Neuron (in vitro differentiated cells): Measurements from ENCODE around the gene HNRNPA1.
"Not testable (repeated sequence)": the region's sequence is repeated elsewhere in the genome, so short reads cannot be mapped to it uniquely, and the experiment has no call there.

ENCODE experiments used
- H2AFZ ChIP-seq: one replicate; pipeline ENCODE4 v1.6.1; 2013; ENCODE audit warnings: low read depth, mild to moderate bottlenecking, inconsistent platforms, low read length, moderate library complexity
- H3K27me3 ChIP-seq: one replicate; pipeline ENCODE4 v1.6.1; 2013; ENCODE audit warnings: low read length; ENCODE audit not compliant: insufficient read depth
- H3K36me3 ChIP-seq: one replicate; pipeline ENCODE4 v1.6.1; 2013; ENCODE audit warnings: low read length; ENCODE audit not compliant: insufficient read depth
- H3K4me1 ChIP-seq: one replicate; pipeline ENCODE4 v1.6.1; 2013; ENCODE audit warnings: low read length; ENCODE audit not compliant: insufficient read depth
- H3K4me3 ChIP-seq: 2 replicates; pipeline ENCODE4 v1.5.1; 2013; ENCODE audit warnings: mild to moderate bottlenecking, low read length, moderate library complexity
- H3K9me3 ChIP-seq: one replicate; pipeline ENCODE4 v1.6.1; 2013; ENCODE audit warnings: low read length

Gene HNRNPA1

GRCh38 chr12:54280468-54281260 is at the start of gene HNRNPA1:
Gene HNRNPA1 (plus strand): TSS chr12:54280726. CDS start chr12:54280808, 82 bp downstream.
- no peaks in the 10 kb centered on the region for H3K9me3 ChIP-seq
- no peaks in the 10 kb centered on the region for H3K27me3 ChIP-seq
- H3K36me3 ChIP-seq: peaks cover 45% of the 10 kb centered on the region
- no peak within 1 kb of the TSS for H2AFZ ChIP-seq
- H3K4me3 ChIP-seq: peak within 1 kb of the TSS; percentile 67
- H3K4me1 ChIP-seq: peaks cover 34% of the 10 kb centered on the region

- not testable (repeated sequence) for H3K9me3 ChIP-seq, H3K4me1 ChIP-seq, H3K27me3 ChIP-seq, H3K4me3 ChIP-seq, H2AFZ ChIP-seq
- peaks cover 22% of the 10 kb centered on the region for H3K36me3 ChIP-seq
These were observed 49.3 kb upstream of the HNRNPA1 start for GRCh38 chr12:54231269-54231668.

GRCh38 chr12:54232790-54233189 is 47.7 kb upstream of the HNRNPA1 start:
- H3K36me3 ChIP-seq: peaks cover 34% of the 10 kb centered on the region
- no peaks in the 10 kb centered on the region for H3K9me3 ChIP-seq
- no peak overlapping the region for H3K4me3 ChIP-seq
- no peak overlapping the region for H2AFZ ChIP-seq
- no peaks in the 10 kb centered on the region for H3K27me3 ChIP-seq
- peaks cover 8% of the 10 kb centered on the region for H3K4me1 ChIP-seq

- Histone ChIP-seq H3K36me3 (peaks cover 76% of the 10 kb centered on the region), H3K9me3 (no peaks in the 10 kb centered on the region), H3K4me1 (no peaks in the 10 kb centered on the region), H3K27me3 (no peaks in the 10 kb centered on the region), H3K4me3 (no peak overlapping the region), H2AFZ (no peak overlapping the region)
These were observed 42.0 kb upstream of the HNRNPA1 start for GRCh38 chr12:54238531-54238930.

- H3K4me1 ChIP-seq: no peaks in the 10 kb centered on the region
- H2AFZ ChIP-seq: no peak overlapping the region
- H3K4me3 ChIP-seq: no peak overlapping the region
- H3K9me3 ChIP-seq: no peaks in the 10 kb centered on the region
- no peaks in the 10 kb centered on the region for H3K27me3 ChIP-seq
- peaks cover 79% of the 10 kb centered on the region for H3K36me3 ChIP-seq
These were observed 40.9 kb upstream of the HNRNPA1 start for GRCh38 chr12:54239620-54240019.

GRCh38 chr12:54240129-54240528 is 40.4 kb upstream of the HNRNPA1 start:
- Histone ChIP-seq H3K36me3 (peaks cover 81% of the 10 kb centered on the region), H2AFZ (no peak overlapping the region), H3K4me3 (no peak overlapping the region), H3K27me3 (no peaks in the 10 kb centered on the region), H3K4me1 (no peaks in the 10 kb centered on the region), H3K9me3 (no peaks in the 10 kb centered on the region)

- Histone ChIP-seq H3K4me1 (no peaks in the 10 kb centered on the region), H3K27me3 (no peaks in the 10 kb centered on the region), H2AFZ (no peak overlapping the region), H3K36me3 (peaks cover 79% of the 10 kb centered on the region), H3K4me3 (no peak overlapping the region), H3K9me3 (no peaks in the 10 kb centered on the region)
These were observed 39.4 kb upstream of the HNRNPA1 start for GRCh38 chr12:54240971-54241588.

- Histone ChIP-seq H3K4me3 (no peak overlapping the region), H3K4me1 (no peaks in the 10 kb centered on the region), H3K36me3 (peaks cover 76% of the 10 kb centered on the region), H3K27me3 (no peaks in the 10 kb centered on the region), H3K9me3 (no peaks in the 10 kb centered on the region), H2AFZ (no peak overlapping the region)
These were observed 34.4 kb upstream of the HNRNPA1 start for GRCh38 chr12:54246011-54246641.

- no peaks in the 10 kb centered on the region for H3K4me1 ChIP-seq
- no peaks in the 10 kb centered on the region for H3K9me3 ChIP-seq
- H3K27me3 ChIP-seq: no peaks in the 10 kb centered on the region
- H3K36me3 ChIP-seq: peaks cover 80% of the 10 kb centered on the region
- H2AFZ ChIP-seq: no peak overlapping the region
- no peak overlapping the region for H3K4me3 ChIP-seq
These were observed 31.0 kb upstream of the HNRNPA1 start for GRCh38 chr12:54249489-54249888.

- H3K36me3 ChIP-seq: peaks cover 86% of the 10 kb centered on the region
These were observed 28.8 kb upstream of the HNRNPA1 start for GRCh38 chr12:54251667-54252284.

GRCh38 chr12:54253240-54253639 is 27.3 kb upstream of the HNRNPA1 start:
- Histone ChIP-seq H3K36me3 (peaks cover 84% of the 10 kb centered on the region), H3K9me3 (no peaks in the 10 kb centered on the region)

More at GRCh38 chr12:54251667-54252284, 28.8 kb upstream of the HNRNPA1 start:
- H3K4me1 ChIP-seq: no peaks in the 10 kb centered on the region
- no peak overlapping the region for H2AFZ ChIP-seq
- no peaks in the 10 kb centered on the region for H3K27me3 ChIP-seq
- H3K4me3 ChIP-seq: no peak overlapping the region
- H3K9me3 ChIP-seq: no peaks in the 10 kb centered on the region

GRCh38 chr12:54257332-54257731 is 23.2 kb upstream of the HNRNPA1 start:
- H3K27me3 ChIP-seq: no peaks in the 10 kb centered on the region
- no peak overlapping the region for H3K4me3 ChIP-seq
- peaks cover 42% of the 10 kb centered on the region for H3K4me1 ChIP-seq
- H3K9me3 ChIP-seq: no peaks in the 10 kb centered on the region
- peaks cover 55% of the 10 kb centered on the region for H3K36me3 ChIP-seq
- H2AFZ ChIP-seq: no peak overlapping the region

More at GRCh38 chr12:54253240-54253639, 27.3 kb upstream of the HNRNPA1 start:
- H2AFZ ChIP-seq: no peak overlapping the region
- H3K27me3 ChIP-seq: no peaks in the 10 kb centered on the region
- no peak overlapping the region for H3K4me3 ChIP-seq
- peaks cover 11% of the 10 kb centered on the region for H3K4me1 ChIP-seq

- peak overlapping the region; percentile 64 for H3K4me3 ChIP-seq
These were observed 22.3 kb upstream of the HNRNPA1 start for GRCh38 chr12:54258201-54258681.

More at GRCh38 chr12:54258201-54258681, 22.3 kb upstream of the HNRNPA1 start:
- Histone ChIP-seq H3K9me3 (no peaks in the 10 kb centered on the region), H3K4me1 (peaks cover 51% of the 10 kb centered on the region), H3K27me3 (no peaks in the 10 kb centered on the region), H3K36me3 (peaks cover 46% of the 10 kb centered on the region), H2AFZ (no peak overlapping the region)
